ENCODE results near the gene CTAG2. TPM values are rescaled to one million over a fixed set of nuclear protein-coding genes. Genes with fewer than 3 reads are reported as not detected.
"Not testable (repeated sequence)": the region's sequence is repeated elsewhere in the genome, so short reads cannot be mapped to it uniquely, and the experiment has no call there.

CTAG2 gene
- polyA plus RNA-seq, 6 donors from 2014 or later: not detected

GRCh38 chrX:154630949-154631348 is 22.4 kb downstream of the CTAG2 start:
- H3K9me3 Mint-ChIP-seq; ATAC-seq (ENCODE audit: low read depth in 2 of 2); H3K36me3 Mint-ChIP-seq; H3K4me3 Mint-ChIP-seq; DNase-seq; H3K4me1 Mint-ChIP-seq; H3K27ac Mint-ChIP-seq; H3K27me3 Mint-ChIP-seq: not testable (repeated sequence)

- ATAC-seq (ENCODE audit: low read depth in 2 of 2): peak; percentile 25 to 40
- not testable (repeated sequence) for H3K27ac Mint-ChIP-seq, H3K36me3 Mint-ChIP-seq, H3K4me1 Mint-ChIP-seq, DNase-seq, H3K9me3 Mint-ChIP-seq, H3K4me3 Mint-ChIP-seq, H3K27me3 Mint-ChIP-seq
These were observed 24.4 kb downstream of the CTAG2 start for GRCh38 chrX:154628960-154629359.

- peak in 1 of 2 donors; percentile 21 for ATAC-seq (ENCODE audit: low read depth in 2 of 2)
- not testable (repeated sequence) for H3K27ac Mint-ChIP-seq, H3K27me3 Mint-ChIP-seq, H3K4me3 Mint-ChIP-seq, H3K9me3 Mint-ChIP-seq, H3K4me1 Mint-ChIP-seq, H3K36me3 Mint-ChIP-seq, DNase-seq
These were observed 32.5 kb downstream of the CTAG2 start for GRCh38 chrX:154620767-154621414.

- not testable (repeated sequence) for DNase-seq; H3K4me3 Mint-ChIP-seq; H3K36me3 Mint-ChIP-seq; H3K27me3 Mint-ChIP-seq; H3K4me1 Mint-ChIP-seq; H3K27ac Mint-ChIP-seq; ATAC-seq (ENCODE audit: low read depth in 2 of 2); H3K9me3 Mint-ChIP-seq
These were observed 34.2 kb downstream of the CTAG2 start, which contains the start of gene CTAG1B for GRCh38 chrX:154619182-154619581. CTAG1B (minus strand) TSS chrX:154619282; CDS start chrX:154619218, 64 bp downstream.

- not testable (repeated sequence) for DNase-seq; H3K9me3 Mint-ChIP-seq; H3K36me3 Mint-ChIP-seq; ATAC-seq (ENCODE audit: low read depth in 2 of 2); H3K4me1 Mint-ChIP-seq; H3K4me3 Mint-ChIP-seq; H3K27ac Mint-ChIP-seq; H3K27me3 Mint-ChIP-seq
These were observed 39.8 kb downstream of the CTAG2 start for GRCh38 chrX:154613586-154613985.

GRCh38 chrX:154611146-154611545 is 42.2 kb downstream of the CTAG2 start:
- H3K4me3 Mint-ChIP-seq; H3K36me3 Mint-ChIP-seq; H3K9me3 Mint-ChIP-seq; H3K4me1 Mint-ChIP-seq; H3K27me3 Mint-ChIP-seq; DNase-seq; ATAC-seq (ENCODE audit: low read depth in 2 of 2); H3K27ac Mint-ChIP-seq: not testable (repeated sequence)

GRCh38 chrX:154608823-154609222 is 44.6 kb downstream of the CTAG2 start:
- not testable (repeated sequence) for H3K27me3 Mint-ChIP-seq; ATAC-seq (ENCODE audit: low read depth in 2 of 2); H3K27ac Mint-ChIP-seq; H3K4me1 Mint-ChIP-seq; H3K36me3 Mint-ChIP-seq; DNase-seq; H3K4me3 Mint-ChIP-seq; H3K9me3 Mint-ChIP-seq

GRCh38 chrX:154607976-154608375 is 45.4 kb downstream of the CTAG2 start:
- H3K27me3 Mint-ChIP-seq, H3K4me1 Mint-ChIP-seq: not testable (repeated sequence)

GRCh38 chrX:154607370-154607769 is 46.0 kb downstream of the CTAG2 start:
- ATAC-seq (ENCODE audit: low read depth in 2 of 2) (no peak), DNase-seq (no peak)
- H3K36me3 Mint-ChIP-seq: no peaks in the 10 kb centered on the region
- H3K4me1 Mint-ChIP-seq: no peaks in the 10 kb centered on the region
- no peak overlapping the region for H3K27ac Mint-ChIP-seq
- H3K4me3 Mint-ChIP-seq: no peak overlapping the region
- H3K27me3 Mint-ChIP-seq: no peaks in the 10 kb centered on the region
- peaks cover 0 to 2% (median 0%) of the 10 kb centered on the region in 7 donors for H3K9me3 Mint-ChIP-seq

More at GRCh38 chrX:154607976-154608375, 45.4 kb downstream of the CTAG2 start:
- H3K4me3 Mint-ChIP-seq; H3K36me3 Mint-ChIP-seq; DNase-seq; ATAC-seq (ENCODE audit: low read depth in 2 of 2); H3K9me3 Mint-ChIP-seq; H3K27ac Mint-ChIP-seq: not testable (repeated sequence)

GRCh38 chrX:154605566-154605965 is 47.8 kb downstream of the CTAG2 start:
- Mint-ChIP-seq H3K9me3 (peaks cover 0 to 2% (median 0%) of the 10 kb centered on the region in 7 donors), H3K27ac (no peak overlapping the region), H3K27me3 (no peaks in the 10 kb centered on the region), H3K4me3 (no peak overlapping the region), H3K36me3 (no peaks in the 10 kb centered on the region), H3K4me1 (no peaks in the 10 kb centered on the region)
- no peak for ATAC-seq (ENCODE audit: low read depth in 2 of 2)
- DNase-seq: no peak

GRCh38 chrX:154603438-154604430 is 49.6 kb downstream of the CTAG2 start:
- Mint-ChIP-seq H3K27ac (no peak overlapping the region), H3K4me1 (no peaks in the 10 kb centered on the region), H3K9me3 (peaks cover 0 to 2% (median 0%) of the 10 kb centered on the region in 7 donors), H3K36me3 (no peaks in the 10 kb centered on the region), H3K27me3 (peaks cover 0 to 3% (median 0%) of the 10 kb centered on the region in 3 donors), H3K4me3 (no peak overlapping the region)
- no peak for DNase-seq
- ATAC-seq (ENCODE audit: low read depth in 2 of 2): no peak

GRCh38 chrX:154602766-154603437 is 50.5 kb downstream of the CTAG2 start:
- H3K9me3 Mint-ChIP-seq: peaks cover 0 to 2% (median 0%) of the 10 kb centered on the region in 7 donors
- no peak overlapping the region for H3K27ac Mint-ChIP-seq
- DNase-seq (no peak), ATAC-seq (ENCODE audit: low read depth in 2 of 2) (no peak)
- H3K4me1 Mint-ChIP-seq: no peaks in the 10 kb centered on the region
- H3K36me3 Mint-ChIP-seq: no peaks in the 10 kb centered on the region
- H3K4me3 Mint-ChIP-seq: no peak overlapping the region
- peaks cover 0 to 4% (median 0%) of the 10 kb centered on the region in 3 donors for H3K27me3 Mint-ChIP-seq

GRCh38 chrX:154602226-154602625 is 51.2 kb downstream of the CTAG2 start:
- Mint-ChIP-seq H3K4me3 (no peak overlapping the region), H3K27ac (no peak overlapping the region), H3K9me3 (peaks cover 0 to 4% (median 0%) of the 10 kb centered on the region in 7 donors), H3K4me1 (no peaks in the 10 kb centered on the region), H3K27me3 (peaks cover 0 to 7% (median 0%) of the 10 kb centered on the region in 3 donors), H3K36me3 (no peaks in the 10 kb centered on the region)
- ATAC-seq (ENCODE audit: low read depth in 2 of 2): no peak
- DNase-seq: no peak

All from naive B cell (primary cell).